ENCODE measurements around the gene GPR153.

GRCh38 chr1:6243053-6243834 lies 17.7 kb downstream of the GPR153 start:
- TF ChIP-seq CTCF (IDR thresholded peaks at IDR 0.05) (no peak), POLR2A (IDR thresholded peaks at IDR 0.05) (no peak)

All from lower leg skin (tissue), 3 donors.